Right lung (tissue), 5 donors: Measurements from ENCODE around the gene HMG20B. TPM values are rescaled to one million over a fixed set of nuclear protein-coding genes. Genes with fewer than 3 reads are reported as not detected.

ENCODE experiments used
- DNase-seq, 2 donors: peaks; one replicate each; pipeline ENCODE4 v3.0.0-alpha.2; 2013
- polyA plus RNA-seq, 5 donors: library from polyadenylated mRNA; unstranded; fragments of 120-200 nt; gene quantifications; one replicate each; pipeline versions ENCODE4 v1.2.1 to v1.2.3, GENCODE V29; 2013; ENCODE audit warnings: inconsistent platforms in 1 of 5, low replicate concordance in 1 of 5; ENCODE audit not compliant: insufficient read length in 5 of 5, insufficient read depth in 1 of 5

HMG20B gene
- polyA plus RNA-seq, 5 donors, result 72.5 to 129 (median 85.3) TPM

DNA sequence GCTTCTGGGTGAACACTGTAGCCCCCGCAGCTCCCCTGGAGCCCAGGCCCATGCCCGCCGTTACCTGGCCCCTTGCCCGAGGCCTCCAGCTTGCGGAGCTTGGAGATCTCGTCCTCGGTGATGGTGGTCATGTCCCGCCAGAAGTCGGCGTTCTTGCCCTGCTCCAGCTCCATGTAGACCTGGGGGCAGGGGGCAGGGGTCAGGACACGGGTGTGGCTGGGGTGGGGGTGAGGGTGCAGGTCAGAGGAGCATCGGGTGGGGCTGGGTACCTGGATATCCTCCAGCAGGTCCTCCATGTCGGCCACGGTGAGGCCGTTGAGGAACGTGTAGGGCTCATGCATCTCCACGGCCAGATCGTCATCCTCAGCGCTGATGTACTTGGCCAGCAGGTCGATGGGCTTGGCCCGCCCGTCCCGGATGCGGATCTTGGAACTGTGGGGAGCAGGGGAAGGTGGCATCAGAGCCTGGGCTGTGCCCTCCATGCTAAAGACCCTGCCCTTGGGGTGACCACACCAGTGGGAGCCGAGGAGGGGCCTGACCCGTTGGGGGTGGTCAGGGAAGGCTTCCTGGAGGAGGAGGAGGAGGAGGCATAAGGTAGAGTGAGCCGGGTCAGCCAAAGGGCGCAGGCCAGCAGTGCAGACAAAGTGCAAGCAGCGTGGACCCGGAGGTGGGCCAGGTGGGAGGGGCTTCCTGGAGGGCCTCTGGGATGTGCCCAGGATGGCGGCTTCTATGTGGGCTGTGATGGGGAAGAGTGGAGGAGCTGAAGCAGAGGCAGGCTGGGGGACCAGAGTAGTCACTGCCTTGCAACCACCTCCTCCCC is 46.3 kb downstream of the HMG20B start:
- no peak for DNase-seq

DNA sequence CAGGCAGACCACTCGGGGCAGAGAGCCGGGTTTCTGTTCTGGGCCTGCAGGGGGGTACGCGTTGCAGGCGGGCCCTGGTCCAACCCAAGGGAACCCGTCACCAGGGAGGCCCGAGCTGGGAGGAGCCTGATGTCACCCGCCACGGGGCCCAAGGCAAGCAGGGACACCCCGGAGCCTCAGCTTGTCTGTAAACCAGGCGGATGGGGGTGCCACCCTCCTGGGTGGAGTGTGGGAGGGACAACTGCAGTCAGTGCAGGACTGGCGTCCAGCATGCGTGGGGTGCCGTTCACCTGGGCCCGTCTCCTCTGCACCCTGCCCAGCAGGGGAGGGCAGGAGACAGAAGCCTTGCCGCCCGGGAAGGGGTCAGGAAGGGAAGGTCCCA is 46.9 kb downstream of the HMG20B start:
- DNase-seq, result no peak

DNA sequence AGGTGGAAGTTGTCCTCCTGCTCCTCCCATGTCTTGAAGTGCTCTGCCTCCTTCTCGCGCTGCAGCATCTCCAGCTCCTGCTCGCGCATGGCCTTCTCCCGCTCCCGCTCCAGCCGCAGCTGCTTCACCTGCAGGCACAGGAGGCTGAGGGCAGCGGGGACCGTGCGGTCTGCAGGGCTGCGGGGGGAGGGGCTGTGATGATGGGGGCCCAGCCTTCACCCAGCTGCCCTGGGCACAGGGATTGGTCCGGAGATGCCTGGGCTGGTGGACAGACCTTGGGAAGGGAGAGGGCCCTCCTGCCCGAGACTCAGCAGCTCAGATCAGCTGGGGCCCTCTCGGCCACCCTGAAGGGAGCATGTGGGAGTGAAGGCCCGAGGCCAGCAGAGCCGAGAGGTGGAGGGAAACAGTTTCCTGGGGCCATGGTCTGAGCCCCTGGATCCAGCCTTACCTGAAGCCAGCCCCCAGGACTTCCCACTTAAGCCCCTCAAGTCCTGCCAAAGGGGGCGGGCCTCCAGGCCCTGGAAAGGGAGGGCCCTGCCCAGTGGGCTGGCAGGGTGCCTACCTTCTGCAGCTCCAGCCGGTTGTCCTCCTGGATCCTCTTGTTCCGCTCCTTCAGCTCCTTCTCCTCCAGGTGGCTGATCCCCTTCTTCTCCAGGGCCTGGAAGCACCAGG is 47.5 kb downstream of the HMG20B start:
- no peak for DNase-seq

GRCh38 chr19:3620817-3621547 is 48.2 kb downstream of the HMG20B start:
- DNase-seq, result no peak

DNA sequence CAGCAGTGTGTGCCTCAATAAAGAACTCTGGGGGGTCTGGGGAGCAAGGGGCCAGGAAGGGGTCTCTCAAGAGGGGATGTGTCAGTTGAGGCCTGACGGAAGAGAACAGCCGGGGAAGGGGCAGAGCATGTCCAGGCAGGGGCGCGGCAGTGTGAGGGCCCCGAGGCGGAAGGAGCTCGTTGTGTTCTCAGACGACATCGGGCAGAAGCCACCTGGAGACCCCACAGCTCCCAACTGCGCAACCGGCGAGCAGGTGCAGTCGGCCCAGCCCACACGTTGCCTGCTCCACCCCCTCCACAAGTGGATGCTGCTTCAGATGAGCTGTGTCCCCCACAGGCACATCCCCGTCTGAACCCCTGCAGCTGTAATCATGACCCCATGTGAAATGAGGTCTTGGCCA is 48.9 kb downstream of the HMG20B start:
- no peak for DNase-seq

DNA sequence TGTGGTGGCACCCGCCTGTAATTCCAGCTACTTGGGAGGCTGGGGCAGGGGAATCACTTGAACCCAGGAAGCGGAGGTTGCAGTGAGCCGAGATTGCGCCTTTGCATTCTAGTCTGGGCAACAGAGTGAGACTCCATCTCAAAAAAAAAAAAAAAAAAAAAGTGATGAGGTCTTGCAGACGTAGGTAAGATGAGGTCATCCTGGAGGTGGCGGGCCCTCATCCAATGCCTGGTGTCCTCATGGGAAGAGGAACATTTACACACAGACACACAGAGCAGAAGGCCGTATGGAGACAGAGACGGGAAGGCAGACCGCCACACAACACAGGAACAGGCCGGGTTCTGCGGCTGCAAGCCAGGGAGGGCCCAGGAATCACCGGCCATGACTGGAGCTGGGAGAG is 49.5 kb downstream of the HMG20B start:
- no peak for DNase-seq

DNA sequence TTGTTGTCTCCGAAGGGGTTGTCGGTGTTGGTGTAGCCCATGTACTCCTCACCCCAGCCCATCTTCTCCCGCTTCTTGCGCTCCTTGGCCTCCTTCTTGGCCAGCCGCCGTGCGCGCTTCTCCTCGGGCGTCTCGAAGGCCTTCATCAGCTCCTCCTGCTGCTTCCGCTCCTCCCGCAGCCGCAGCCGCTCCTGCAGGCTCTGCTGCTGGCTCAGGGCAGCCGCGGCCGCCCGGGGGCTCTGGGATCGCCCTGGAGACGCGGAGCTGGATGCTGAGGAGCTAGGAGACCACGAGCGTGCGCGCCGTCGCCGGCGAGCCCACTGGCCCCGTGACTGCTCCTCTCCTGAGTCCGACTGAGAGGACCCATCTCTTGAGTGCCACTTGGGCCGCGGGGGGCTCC is 51.0 kb downstream of the HMG20B start:
- no peak for DNase-seq

DNA sequence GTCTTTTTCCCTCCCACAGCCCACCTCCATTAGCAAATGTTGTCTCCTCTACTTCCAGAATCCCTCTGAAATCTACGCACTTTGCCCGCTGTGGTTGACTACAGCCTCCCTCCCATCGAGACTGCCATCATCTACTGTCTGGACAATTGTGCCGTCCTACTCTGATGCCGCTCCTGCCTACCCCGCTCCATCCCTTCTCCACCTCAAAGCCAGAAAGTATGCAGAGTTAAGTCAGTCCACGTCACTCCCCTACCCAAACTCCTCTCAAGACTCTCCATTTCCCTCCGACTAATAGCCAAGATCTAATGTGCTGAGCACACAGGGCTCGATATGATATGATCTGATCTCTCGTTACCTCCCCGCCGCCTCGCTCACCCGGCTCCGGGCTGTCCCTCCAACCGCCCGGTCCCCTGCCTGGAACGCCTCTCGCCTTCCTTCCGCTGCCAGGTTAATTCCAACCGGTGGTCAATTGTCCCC is 53.3 kb downstream of the HMG20B start:
- DNase-seq, result no peak

DNA sequence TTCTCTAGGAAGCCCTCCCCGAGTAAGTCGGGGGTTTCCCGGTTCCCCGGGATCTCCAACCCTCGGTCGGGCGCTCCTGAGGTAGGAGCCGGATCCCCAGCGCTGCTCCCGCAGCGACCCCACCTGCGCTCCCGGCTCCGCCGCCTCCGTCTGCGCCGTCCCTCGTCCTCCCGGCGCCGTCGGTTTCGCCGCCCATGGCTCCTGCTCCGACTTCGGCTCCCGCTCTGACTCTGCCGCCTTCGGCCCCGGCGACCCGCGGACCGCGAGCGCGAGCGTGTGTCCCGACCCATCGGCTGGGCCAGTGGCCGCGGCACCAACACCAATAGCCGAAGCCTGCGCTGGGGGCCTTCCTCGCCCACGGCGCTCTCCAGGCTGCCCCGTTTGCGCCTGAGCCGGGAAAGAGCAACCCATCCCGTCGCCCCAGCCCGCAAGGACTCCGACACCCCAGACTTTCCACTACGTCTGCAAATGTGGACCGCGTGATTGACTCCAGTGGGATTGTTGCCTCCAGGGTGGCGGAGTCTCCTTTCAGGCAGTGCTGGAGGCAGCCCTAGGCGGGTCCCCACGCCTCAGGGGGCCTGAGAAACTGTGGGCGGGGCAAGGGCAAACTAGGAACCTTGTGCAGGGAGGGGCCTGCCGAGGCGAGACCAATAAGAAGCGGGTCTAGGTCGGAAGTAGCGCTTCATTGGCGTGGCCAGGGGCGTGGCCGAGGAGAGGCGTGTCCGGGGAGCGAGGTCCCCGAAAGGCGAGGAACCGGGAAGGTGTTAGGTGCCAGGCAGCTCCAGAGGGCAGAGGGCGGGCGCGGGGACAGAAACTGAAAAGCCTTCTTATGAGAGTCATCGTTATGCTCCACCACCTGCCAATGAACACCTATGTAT is 54.0 kb downstream of the HMG20B start, which contains the start of gene CACTIN:
CACTIN (minus strand) TSS at position 318 of the 878 bp plus-strand sequence; CDS start at position 290, 28 bp downstream.
- peak; percentile 97 to 98 for DNase-seq

- DNase-seq, result no peak
Measured at GRCh38 chr19:3627351-3627723, 54.6 kb downstream of the HMG20B start.

Other genes with a start within 250 kb of the HMG20B start
- 10 to 100 TPM; 31.3 to 72.3 (median 36.8) TPM for gene NFIC, start 206.4 kb upstream of the HMG20B start, polyA plus RNA-seq
- gene SMIM24, start 92.4 kb upstream of the HMG20B start, polyA plus RNA-seq, result 1 to 10 TPM in 3 of 5 donors, under 1 TPM in 2; 0.59 to 3.7 (median 1.1) TPM
- not detected for gene SMIM44, start 89.5 kb upstream of the HMG20B start, polyA plus RNA-seq
- gene DOHH, start 72.3 kb upstream of the HMG20B start, polyA plus RNA-seq, result 10 to 100 TPM in 1 of 5 donors, 1 to 10 TPM in 4; 4.4 to 11.5 (median 6.6) TPM
- gene FZR1, start 66.6 kb upstream of the HMG20B start, polyA plus RNA-seq, result 10 to 100 TPM; 37.0 to 63.1 (median 50.3) TPM
- gene TEKTIP1, start 33.8 kb upstream of the HMG20B start, polyA plus RNA-seq, result 1 to 10 TPM; 2.3 to 7.5 (median 4.6) TPM
- gene MFSD12, start 15.4 kb upstream of the HMG20B start, polyA plus RNA-seq, result 10 to 100 TPM; 28.1 to 48.9 (median 36.4) TPM
- 1 to 10 TPM; 3.9 to 6.3 (median 4.2) TPM for gene GIPC3, start 12.5 kb downstream of the HMG20B start, polyA plus RNA-seq
- 1 to 10 TPM; 1.6 to 3.8 (median 2.7) TPM for gene TBXA2R, start 33.9 kb downstream of the HMG20B start, polyA plus RNA-seq
- 10 to 100 TPM; 18.4 to 34.7 (median 26.0) TPM for gene CACTIN, start 53.8 kb downstream of the HMG20B start, polyA plus RNA-seq
- gene PIP5K1C, start 127.5 kb downstream of the HMG20B start, polyA plus RNA-seq, result 10 to 100 TPM; 16.6 to 32.1 (median 23.6) TPM
- gene TJP3, start 135.4 kb downstream of the HMG20B start, polyA plus RNA-seq, result 10 to 100 TPM in 4 of 5 donors, 1 to 10 TPM in 1; 9.4 to 20.0 (median 16.0) TPM
- gene APBA3, start 188.7 kb downstream of the HMG20B start, polyA plus RNA-seq, result 10 to 100 TPM; 11.0 to 23.3 (median 18.1) TPM
- gene MRPL54, start 189.7 kb downstream of the HMG20B start, polyA plus RNA-seq, result 10 to 100 TPM; 22.2 to 46.5 (median 24.4) TPM
- gene RAX2, start 199.3 kb downstream of the HMG20B start, polyA plus RNA-seq, result not detected
- 1 to 10 TPM in 4 of 5 donors, under 1 TPM in 1; 0.84 to 2.7 (median 1.1) TPM for gene MATK, start 213.4 kb downstream of the HMG20B start, polyA plus RNA-seq